C1 segment of cervical spinal cord (tissue), 14 donors: Measurements from ENCODE around the gene KCNA2.

Experiments used
- DNase-seq, 14 donors: peaks; one replicate each; lab custom pipeline; 2025; lab: John Stamatoyannopoulos, UW

KCNA2 gene

DNA sequence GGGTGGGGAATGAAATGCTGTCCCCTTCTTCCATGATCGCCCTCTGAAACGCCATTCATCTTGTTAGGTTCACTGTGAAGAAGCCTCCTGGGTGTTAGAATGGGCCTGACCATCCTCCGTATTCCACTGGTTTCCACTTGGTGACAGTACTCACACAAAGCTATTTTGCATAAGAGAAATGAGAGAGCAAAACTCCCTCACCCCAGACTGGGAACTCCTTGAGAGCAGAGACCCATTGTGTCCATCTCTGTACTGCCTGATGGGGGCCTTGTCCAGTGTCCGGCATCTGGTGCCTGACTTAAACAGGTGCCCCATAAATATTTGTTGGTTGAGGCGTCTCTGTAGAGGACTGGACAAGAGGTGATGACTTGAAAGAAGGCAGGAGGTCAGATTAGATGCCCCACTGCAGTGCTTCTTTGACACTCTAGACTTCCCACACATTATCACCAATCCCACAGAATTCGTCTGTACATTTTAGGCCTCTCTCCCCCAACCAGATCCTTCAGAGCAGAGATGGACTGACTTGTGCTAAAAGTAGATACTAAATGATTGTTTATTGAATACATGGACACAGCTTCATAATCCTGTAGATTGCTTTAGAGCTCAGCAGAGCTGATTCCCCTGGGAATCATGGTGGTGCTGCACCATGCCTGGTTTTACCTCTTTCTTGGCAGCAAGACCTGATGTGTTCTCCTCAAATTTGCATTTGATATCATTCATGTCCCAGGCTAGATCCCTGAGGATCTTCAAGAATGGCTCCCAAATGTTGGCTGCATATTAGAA lies 22.4 kb upstream of the KCNA2 start:
- DNase-seq = no peak

DNA sequence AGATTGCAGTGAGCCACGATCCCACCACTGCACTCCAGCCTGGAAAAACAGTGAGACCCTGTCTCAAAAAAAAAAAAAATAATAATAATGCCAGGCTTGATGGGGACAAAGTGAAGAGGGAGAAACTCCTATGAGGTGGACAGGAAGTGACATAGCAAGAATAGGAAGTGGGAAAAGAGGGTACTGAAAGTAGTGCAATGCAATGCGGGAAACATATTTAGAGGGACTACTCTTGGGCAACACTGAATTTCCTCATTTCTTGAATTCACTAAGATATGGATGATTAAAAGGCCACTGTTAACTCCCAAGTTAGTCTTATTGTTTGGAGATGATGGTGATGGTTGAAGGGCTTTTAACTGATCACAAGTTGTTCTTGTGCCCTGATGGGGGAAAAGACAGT lies 21.6 kb upstream of the KCNA2 start:
- DNase-seq = no peak

DNA sequence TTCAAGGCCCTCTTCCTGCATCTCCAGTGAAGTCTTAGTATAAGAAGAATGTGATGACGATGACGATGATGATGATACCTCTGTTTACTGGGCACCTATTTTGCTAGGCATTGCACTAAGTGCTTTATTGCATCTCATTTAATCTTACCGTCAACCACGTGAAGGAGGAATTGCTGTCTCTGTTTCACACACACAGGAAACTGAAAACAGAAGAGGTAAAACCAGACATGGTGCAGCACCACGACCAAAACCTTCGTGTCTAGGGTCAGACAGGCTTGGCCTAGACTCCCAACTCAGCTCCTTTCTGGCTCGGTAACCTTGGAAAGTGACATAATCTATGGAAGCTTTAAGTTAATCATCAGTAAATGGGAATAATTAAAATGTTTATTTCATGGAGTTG lies 20.7 kb upstream of the KCNA2 start:
- no peak for DNase-seq

DNA sequence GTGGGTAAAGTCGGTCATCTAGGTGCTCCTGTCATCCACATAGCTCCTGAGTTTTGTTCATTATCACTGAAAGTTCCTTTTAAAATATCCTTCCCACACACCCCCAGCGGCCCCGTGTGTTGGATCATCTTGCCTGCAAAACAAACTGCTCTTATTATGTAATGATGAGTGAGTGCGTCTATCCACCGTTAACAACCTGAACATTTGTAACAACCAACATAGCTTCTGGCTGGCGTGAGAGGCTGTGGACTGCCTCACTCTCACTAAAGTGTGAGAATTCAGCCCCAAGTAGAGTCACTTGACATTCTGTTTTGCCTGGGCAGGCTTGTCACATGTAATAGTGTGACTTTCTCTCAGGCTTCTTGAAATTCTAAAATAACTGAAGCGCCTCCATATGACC lies 14.5 kb upstream of the KCNA2 start:
- DNase-seq = no peak

DNA sequence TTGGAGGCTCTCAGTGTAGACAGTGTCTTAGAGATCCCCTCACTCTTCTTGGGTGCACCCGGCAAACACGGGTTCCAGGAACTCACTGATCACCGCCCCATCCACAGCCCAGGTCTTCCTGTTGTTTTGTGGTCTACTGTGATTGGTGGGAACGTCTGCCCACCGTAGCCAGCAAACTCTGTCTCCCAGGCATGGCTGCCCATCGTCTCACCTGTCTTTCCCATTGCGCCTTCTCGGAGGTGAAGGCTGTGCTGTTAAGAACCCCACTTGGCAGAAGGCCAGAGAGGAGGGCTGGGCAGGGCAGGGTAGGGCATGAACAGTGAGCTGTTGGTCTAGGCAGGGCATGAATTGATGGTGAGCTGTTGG lies 14.1 kb upstream of the KCNA2 start:
- no peak for DNase-seq

DNA sequence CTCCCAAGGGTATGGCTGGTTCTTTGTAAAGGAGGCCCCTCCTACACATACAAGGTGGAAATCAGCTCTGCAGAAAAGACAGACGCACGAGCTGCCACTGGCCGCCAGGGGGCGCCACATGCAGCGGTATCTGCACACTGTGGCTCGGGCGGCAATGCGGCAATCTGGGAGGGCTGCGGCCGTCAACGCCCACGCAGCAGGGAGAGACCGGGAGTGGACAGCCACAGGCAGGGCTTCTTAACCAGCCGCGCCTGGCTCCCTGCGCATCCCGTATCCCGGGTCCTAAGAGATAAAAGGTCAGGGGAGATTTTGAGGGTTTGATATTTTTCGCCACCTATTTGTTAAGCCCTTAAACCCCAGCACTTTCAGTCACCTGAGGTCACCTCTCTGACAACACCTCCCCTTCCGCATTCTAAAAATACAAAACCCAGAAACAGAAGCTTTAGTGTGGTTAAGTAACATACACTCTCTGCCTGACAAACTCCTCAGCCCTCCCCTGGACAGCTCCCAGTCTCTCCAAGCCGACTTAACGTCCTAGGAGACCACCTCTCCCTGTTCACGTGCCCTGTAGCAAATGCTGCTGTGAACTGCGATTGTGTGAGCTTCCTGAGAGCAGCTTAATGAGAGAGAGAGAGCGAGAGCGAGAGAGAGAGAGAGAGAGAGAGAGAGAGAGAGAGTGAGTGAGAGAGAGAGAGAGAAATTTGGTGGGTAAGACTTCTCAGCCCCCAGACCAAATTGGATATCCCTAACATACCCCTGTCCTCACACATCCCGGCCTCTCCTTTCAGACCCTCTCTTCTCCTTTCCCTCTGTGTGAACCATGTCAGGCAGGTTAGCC lies 13.5 kb upstream of the KCNA2 start:
- DNase-seq = peak in 12 of 14 donors; percentile 12 to 86 (median 56)

DNA sequence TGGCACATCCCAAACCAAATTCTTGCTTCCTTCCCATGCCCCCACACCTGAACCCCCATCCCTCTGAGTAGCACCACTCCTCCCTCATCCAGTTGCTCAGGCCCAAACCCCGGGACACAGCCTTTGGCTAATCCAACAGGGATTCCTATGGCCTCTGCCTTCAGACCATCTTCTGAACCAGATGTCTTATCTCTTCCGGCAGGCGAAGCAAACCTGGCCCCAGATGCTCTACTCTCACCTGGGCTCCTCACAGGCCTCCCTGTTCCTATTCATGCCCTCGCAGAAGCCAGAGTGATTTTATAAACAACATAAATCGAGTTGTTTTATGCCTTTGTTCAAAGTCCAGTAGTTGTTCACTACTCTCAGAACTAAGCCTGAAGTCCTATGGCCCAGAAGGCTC lies 12.5 kb upstream of the KCNA2 start:
- no peak for DNase-seq

DNA sequence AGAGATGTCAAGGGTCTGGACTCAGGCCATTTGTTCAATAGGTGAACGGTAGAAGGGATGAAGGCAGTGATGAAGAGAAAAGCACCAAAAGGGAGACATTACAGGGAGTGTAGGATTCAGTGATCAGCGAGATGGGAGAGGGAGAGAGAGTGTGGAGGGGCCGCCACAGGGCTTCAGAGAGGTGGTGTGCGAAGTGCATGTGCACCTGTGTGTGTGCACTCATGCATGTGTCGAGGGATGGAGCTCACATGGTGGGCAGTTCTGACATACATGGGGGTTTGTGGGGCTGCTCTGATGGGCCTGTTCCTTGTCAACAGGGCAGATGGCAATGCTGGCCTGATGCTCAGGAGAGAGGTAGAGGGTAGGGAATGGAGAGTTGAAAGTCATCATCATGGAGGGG lies 11.4 kb upstream of the KCNA2 start:
- no peak for DNase-seq

DNA sequence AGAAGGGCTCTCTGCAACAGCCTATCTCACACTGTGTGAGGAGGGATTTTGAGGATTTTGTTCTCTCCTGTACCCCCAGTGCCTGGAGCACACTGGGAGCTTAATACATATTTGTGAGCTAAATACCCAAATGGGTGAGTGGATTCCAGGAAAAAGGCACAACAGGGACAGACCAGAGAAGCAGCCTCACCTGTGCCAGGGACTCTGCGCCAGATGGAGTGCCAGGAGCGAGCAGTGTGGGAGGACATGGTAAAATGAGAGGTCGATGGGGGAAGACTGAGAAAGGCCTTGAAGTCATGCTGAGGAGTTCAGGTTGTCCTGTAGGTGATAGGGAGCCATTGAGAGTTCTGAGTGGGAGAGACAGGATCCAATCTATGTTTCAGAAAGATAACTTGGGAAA lies 11.0 kb upstream of the KCNA2 start:
- DNase-seq = peak in 1 of 14 donors; percentile 43

DNA sequence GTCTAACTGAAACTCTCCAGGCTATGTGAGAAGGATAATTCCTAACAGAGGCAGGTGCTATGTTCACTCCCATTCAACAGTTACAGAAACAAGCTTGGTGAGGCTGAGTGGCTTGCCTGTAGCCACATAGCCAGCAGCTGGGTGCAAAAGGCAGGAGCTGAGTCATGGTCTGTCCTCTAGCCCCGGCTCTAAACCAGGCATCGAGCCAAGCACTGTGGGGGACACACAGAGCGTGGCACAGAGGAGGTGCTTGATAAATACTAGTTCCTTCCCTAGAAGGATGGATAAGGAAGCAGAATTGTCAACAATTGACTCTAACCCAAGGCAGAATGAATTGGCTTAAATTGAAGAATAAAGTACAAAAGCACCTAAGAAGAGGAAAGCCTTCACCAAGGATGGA lies 10.4 kb upstream of the KCNA2 start:
- peak in 1 of 14 donors; percentile 13 for DNase-seq

DNA sequence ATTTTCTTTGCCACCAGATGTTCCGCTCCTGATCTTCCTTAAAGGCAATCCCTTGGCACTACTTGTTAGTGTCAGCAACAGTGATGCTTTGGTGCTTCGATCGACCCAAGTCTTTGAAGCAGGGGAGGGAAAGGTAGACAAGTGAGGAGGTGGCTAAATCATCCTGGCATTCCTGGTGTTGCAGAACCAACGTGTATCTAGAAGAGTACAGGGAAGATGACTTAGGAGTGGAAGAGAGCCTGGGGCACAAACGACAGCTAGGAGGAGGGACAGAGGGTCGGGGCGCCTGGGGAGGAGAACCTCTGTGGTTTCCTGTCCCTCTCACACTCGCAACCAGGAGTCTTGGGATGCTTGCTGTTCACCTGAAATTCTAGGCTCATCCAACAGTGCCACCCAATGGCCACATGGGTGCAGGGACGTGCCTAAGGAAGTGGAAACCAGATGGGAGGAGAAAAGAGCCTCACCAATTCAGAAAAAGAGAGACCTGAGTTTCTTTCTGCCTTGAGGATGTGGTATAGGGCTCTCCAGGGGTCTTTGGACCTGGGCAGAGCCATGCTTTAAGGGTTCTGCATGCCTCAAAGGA lies 9.5 kb upstream of the KCNA2 start:
- peak in 12 of 14 donors; percentile 16 to 81 (median 58) for DNase-seq

DNA sequence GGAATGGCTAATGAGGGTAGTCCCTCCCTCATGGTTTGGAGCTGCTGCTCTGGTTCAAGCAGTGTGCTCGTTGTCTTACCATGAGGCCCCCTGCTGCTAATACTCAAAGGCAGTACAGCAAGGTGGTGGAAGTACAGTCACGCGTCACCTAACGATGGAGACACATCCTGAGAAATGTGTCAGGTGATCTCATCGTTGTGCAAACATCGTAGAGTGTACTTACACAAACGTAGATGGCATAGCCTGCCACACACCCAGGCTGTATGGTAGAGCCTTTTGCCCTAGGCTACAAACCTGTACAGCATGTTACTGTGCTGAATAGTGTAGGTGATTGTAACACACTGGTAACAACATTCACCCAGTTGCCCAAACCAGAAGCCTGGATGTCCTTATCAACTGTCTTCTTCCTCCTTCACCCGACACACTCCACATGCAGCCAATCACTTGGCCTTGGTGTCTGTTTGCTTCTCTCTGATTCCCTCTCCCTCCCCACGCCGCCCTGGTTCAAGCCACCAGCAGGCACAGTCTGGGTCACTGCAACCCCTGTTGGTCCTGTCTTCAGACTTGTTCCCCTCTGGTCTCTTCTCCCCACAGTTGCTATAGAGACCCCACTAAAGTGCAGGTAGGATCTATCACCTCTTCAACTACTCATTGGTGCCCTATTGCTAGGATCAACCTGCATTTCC lies 6.0 kb upstream of the KCNA2 start:
- DNase-seq = no peak

DNA sequence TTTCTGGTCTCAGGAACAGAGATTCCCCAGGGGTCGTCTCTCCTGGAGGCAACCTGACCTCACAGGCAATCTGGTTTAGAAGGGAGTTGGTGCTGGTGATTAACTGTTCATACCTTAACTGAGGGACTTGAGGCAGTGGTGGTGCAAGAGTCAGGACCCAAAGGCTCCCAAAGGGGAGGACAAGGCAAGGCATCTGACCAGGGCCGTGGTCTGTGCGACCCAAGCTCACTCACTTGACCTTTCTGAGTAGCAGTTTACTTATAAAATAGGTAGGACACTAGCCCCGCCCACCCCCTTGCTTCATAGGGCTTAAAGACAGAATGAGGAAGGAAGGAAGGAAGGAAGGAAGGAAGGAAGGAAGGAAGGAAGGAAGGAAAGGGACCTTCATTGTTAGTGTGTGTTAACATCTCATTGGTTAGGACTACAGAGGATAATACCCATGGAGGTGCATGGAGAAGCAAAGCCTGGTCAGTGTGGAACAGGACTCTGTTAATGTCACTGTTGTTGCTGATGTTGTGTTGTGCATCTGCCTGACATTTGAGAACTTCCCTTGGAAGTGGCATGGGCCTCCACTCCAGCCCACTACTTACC lies 4.6 kb upstream of the KCNA2 start:
- DNase-seq = no peak

DNA sequence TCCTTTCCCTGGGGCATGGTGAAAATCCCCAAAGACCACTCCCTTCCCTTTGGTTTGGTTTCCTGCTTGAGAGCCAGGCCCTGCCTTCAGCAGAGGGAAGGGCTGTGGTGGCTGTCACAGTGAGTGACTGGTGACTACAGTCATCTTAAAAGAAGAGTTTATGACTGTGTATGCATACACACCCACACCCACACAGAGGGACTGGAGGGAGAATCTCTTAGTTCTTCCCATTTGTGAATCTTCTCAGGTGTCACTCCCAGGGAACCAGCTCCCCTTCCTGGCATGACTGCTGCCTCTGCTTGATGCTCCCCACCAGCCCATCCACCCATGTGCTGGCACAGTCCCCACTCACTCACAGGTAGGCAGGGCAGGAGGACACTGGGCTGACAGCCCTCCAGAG lies 3.9 kb upstream of the KCNA2 start:
- no peak for DNase-seq

DNA sequence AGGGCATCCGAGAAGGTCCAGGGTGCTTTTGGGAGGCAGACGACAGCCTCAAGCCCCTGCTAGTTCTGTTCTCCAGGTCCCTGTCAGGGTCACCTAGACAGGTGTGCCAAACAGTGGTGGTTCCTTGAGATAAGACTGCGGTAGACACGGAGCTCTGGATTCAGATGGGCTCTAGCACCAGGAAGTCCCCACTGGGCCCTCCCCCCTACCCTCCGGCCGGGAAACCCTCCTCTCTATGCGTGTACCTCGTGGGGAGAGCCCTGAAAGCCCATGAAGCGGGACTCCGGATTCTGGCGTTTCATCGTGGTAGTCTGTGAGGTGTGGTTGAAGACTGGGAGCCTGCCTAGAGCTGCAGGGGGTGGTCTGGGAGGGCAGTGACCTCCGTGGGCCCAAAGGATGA lies 2.1 kb upstream of the KCNA2 start:
- DNase-seq = no peak

DNA sequence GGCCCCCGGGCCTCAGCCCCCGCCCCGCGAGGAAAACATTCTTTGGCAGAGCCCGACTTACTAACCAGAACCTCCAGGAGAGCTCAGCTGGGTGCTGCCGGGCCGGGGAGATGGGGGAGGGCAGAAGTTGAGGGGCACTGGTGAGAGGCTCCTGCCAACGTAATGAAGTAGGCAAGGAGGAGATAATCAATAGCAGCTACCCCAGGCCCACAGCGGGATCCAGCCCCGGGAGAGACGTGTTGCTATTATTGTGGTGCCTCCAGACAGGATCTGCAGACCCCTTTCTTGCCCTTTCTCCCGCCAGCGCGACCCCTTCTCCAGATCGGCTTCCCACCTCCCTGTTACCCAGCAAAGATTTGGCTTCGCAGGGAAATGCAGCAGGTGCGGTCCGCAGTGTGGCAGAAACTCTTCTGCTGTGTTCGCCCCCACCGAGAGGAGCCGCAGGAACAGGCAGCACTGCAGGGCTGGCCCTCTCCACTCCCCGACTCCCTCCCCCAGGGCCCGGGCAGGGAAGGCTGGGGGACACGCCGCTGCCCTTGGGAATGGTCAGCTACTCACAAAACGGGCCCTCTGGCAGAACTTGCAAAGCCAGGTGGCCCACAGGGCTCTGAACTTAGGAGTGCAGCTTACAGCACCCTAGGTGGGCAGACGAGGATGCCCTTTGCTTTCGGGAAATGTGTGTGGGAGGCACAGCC lies 1.5 kb upstream of the KCNA2 start:
- peak in 4 of 14 donors; percentile 38 to 57 (median 48) for DNase-seq

DNA sequence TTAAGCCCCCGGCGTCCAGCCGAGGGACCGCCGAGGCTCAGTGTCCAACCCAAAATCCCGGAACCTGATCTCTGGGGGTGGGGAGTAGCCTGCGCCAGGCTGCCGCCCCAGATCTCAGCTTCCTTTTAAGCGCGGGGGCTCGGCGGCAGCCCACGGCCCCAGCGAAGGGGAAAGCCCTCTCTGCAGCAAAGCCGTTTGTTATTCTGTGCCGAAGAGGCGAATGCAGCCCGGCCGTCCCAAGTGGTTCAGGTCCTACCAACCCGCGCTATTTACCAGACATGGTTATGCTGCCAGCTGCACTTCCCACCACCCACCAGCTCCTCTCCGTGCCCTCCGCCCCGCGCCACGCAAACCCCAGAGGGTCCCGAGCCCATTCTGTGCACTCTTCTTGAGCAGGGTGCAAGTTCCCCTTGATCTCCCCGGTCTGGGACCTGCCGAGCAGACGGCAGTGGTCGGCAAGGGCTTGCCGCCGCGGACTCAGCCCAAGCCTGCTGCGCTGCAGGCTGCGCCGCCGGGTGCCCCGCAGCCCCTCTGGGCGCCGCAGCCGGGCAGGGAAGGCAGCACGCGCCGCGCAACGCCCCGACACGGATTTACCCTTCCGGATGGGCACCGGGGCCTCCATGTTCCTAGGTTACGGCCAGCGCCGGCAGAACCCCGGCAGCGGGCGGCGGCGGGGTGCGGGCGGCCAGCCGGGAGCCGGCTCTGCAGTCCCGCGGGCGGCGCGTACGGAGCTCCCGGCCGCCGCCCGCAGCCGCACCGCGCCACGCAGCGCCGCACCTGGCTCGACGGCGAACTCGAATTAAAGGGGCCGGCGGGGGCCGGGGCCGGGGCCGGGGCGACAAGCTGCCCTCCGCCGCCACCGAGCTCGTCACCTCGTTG lies 738 bp upstream of the KCNA2 start:
- DNase-seq = peak in 8 of 14 donors; percentile 46 to 70 (median 62)

DNA sequence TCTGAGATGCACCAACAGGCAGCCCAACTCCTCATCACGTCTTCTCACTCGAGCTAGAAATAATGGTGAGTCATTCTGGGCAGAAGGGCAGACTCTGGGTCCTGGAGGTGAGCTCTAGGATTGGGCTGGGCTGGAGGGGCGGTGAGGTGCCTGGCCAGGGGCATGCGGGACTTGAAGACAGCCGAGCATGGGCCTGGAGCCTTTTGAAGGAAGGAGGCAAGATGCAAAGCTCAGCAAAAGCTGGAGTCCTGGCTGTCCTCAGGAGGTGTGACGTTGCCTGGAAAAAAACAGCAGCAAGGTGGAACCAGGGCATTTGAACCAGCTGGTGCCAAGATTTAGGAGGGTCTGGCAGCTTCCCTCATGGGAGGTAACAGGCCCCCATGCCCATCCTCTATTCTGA lies 712 bp downstream of the KCNA2 start:
- peak in 1 of 14 donors; percentile 72 for DNase-seq

DNA sequence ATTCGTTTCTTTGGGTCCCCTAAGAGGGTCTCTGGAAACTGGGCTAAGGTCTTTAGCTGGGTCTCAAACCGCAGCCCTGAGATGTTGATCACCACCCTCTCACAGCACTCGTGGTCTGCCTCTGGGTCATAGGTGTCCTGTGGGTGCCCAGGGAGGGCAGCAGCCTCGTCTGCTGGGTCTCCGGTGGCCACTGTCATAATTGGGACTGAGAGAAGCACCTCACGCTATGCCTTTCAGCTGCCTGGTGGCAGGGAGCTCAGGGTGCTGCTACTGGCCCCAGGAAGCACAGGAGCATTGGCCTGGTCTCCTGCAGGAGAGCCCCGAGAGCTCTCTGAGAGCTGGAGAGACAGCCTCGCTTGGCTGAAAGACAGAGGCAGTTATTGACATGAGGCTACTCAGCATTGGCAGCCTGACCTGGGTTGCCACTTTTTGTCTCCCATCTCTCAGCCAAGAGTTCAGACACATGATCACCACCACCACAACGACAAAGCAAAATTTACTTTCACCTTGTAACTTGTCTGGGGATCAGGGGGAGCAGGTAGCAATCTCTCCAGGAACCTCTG lies 1.5 kb downstream of the KCNA2 start:
- DNase-seq = peak in 4 of 14 donors; percentile 16 to 26 (median 24)

DNA sequence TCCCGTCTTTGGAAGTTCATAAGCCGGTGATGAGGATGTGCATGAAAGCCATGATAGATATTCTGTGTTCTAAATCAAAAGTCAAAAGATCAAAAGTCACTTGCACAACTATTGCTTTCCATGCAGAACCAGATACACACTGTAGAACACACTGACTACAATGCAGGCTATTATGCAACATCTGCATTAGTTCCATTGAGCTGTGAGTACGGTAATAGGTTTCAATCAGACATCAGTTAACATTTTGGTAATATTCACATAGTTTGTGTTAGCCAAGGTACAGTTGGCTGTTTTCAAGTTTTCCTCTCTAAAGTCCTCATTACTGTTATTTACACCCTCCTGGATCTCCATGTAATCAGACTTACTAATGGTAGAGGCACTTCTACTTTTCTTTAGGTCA lies 3.1 kb downstream of the KCNA2 start:
- no peak for DNase-seq
